ENCODE data around the gene HCFC1. TPM values are rescaled to one million over a fixed set of nuclear protein-coding genes. Genes with fewer than 3 reads are reported as not detected.
A peak's percentile ranks its signal among the peaks of the same experiment; 100 is the strongest.

Gene HCFC1
- polyA plus RNA-seq, 2 of the 4 experiments (the other 2 are of a cell fraction) = 4.4 to 33.3 TPM

GRCh38 chrX:153928846-153929245, 42.8 kb downstream of the HCFC1 start:
- no peak for DNase-seq (ENCODE audit: low read depth in 1 of 2, low spot score in 1 of 2)
- ATAC-seq = no peak
- POLR2A ChIA-PET = interaction anchor here (0.5 to 1.6 kb wide), 13 partner anchors 8 to 987 kb away, joined by 3 to 12 read pairs (median 4); partner anchors contain the start of genes HCFC1, IDH3G and SSR4
- peaks cover 23% of the 10 kb centered on the region for H3K4me1 ChIP-seq
- peak overlapping the region; percentile 70 for H3K4me2 ChIP-seq
- CTCF ChIA-PET = interaction anchor here (1.0 to 25.1 kb wide), 7 partner anchors 8 to 987 kb away, joined by 3 to 363 read pairs (median 5); partner anchors contain the start of genes PLXNB3 and RENBP
- no peak for FAIRE-seq
- peak overlapping the region; percentile 35 for H3K4me3 ChIP-seq
- H3K9me3 ChIP-seq = no peaks in the 10 kb centered on the region
- WGBS (ENCODE audit: missing lambda C conversion rate) = 51% methylated on average over 9 of the region's 9 CpGs
- TF ChIP-seq NPAS2 (CRISPR knock-in tag; IDR thresholded peaks at IDR 0.05; ENCODE audit: borderline replicate concordance) (no peak), GATA3 (IDR thresholded peaks at IDR 0.05; ENCODE audit: borderline replicate concordance) (no peak), MAFK (IDR thresholded peaks at IDR 0.05; ENCODE audit: partially characterized antibody) (no peak), POLR2AphosphoS2 (conservative IDR thresholded peaks at IDR 0.05; ENCODE audit: low read length) (no peak), HOXB5 (CRISPR knock-in tag; IDR thresholded peaks at IDR 0.05) (no peak), RCOR1 (IDR thresholded peaks at IDR 0.05; ENCODE audit: low read depth, low read length) (no peak), JUNB (IDR thresholded peaks at IDR 0.05) (no peak), CBX2 (IDR thresholded peaks at IDR 0.05; ENCODE audit: borderline replicate concordance, low read depth) (no peak), FOSL2 (IDR thresholded peaks at IDR 0.05) (no peak), FOSL2 (CRISPR knock-in tag; IDR thresholded peaks at IDR 0.05) (no peak), HES2 (IDR thresholded peaks at IDR 0.05) (no peak), ELK1 (IDR thresholded peaks at IDR 0.05; ENCODE audit: low read depth, low read length) (no peak), RNF2 (IDR thresholded peaks at IDR 0.05; ENCODE audit: borderline replicate concordance, low read depth) (no peak), ESRRA (IDR thresholded peaks at IDR 0.05; ENCODE audit: borderline replicate concordance, low read length) (no peak), RARB (CRISPR knock-in tag; IDR thresholded peaks at IDR 0.05) (no peak), NR3C1 (IDR thresholded peaks at IDR 0.05) (no peak)
- H3K27ac ChIP-seq = peak overlapping the region; percentile 65 to 84

DNA sequence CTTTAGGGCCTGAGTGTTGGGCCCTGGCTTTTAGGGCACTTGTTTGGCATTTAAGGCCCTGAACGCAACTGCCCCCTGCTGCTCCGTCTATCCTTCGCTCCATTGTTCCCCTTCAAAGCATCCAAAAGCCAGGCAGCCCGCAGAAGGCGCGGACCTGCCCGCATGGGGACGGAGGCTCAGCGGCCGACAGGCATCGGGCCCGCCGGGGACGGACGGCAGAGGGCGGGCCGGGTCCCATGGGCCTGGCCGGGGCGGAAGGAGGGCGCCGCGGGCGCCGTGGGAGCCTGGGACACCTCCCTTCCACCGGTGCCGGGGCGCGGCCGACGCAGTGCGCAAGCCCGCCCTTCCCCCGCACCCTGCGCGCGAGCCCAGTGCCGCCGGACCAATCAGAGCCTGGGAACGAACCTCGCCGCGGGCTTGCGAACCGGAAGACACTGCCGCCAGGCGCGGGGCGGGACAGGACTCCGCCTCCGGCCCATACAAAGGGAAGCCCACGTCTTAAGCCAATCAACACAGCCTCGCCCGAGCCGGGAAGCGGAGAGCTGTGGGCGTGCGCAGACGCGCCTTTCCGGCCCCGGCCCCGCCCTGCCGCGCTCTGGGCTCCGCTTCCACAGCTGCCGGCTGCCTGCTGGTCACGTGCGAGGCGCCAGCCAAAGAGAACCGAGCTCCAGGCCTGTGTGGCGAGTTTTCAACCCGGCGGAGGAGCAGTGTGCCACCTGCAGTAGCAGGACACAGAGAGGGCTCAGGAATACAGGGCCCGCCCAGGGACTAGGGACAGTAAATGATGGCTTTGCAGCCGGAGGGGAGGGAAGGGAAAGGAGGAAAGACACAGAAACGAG, 43.5 kb downstream of the HCFC1 start:
- FAIRE-seq = peak; percentile 97
- 3% methylated on average over 27 of the region's 76 CpGs for WGBS (ENCODE audit: missing lambda C conversion rate)
- Histone ChIP-seq H3K4me3 (peak overlapping the region; percentile 84), H3K4me1 (peaks cover 17% of the 10 kb centered on the region), H3K4me2 (peak overlapping the region; percentile 93), H3K9me3 (no peaks in the 10 kb centered on the region), H3K27ac (peak overlapping the region; percentile 96 to 99)
- peak; percentile 88 to 95 for ATAC-seq
- DNase-seq (ENCODE audit: low read depth in 1 of 2, low spot score in 1 of 2) = peak; percentile 98 to 99
- ChIA-PET POLR2A (interaction anchor here (0.5 to 1.6 kb wide), 15 partner anchors 8 to 987 kb away, joined by 3 to 12 read pairs (median 4); partner anchors contain the start of genes HCFC1, IDH3G and SSR4), CTCF (interaction anchor here (0.9 to 25.1 kb wide), 7 partner anchors 12 to 987 kb away, joined by 3 to 363 read pairs (median 5); partner anchors contain the start of gene RENBP)
- peak; percentile 62; the same call in 1 of the 2 replicates for TF ChIP-seq MAX (IDR thresholded peaks at IDR 0.05)
- TF ChIP-seq HES2 (IDR thresholded peaks at IDR 0.05) = no peak
- TF ChIP-seq GATA3 (IDR thresholded peaks at IDR 0.05; ENCODE audit: borderline replicate concordance) = peak; percentile 46; the same call in 1 of the 2 replicates
- no peak for TF ChIP-seq RFX5 (IDR thresholded peaks at IDR 0.05)
- peak; percentile 59 to 87; a peak in 4 of 5 replicates for TF ChIP-seq JUN (IDR thresholded peaks at IDR 0.05)
- no peak for TF ChIP-seq RNF2 (IDR thresholded peaks at IDR 0.05; ENCODE audit: borderline replicate concordance, low read depth)
- no peak for TF ChIP-seq NPAS2 (CRISPR knock-in tag; IDR thresholded peaks at IDR 0.05; ENCODE audit: borderline replicate concordance)
- no peak for TF ChIP-seq FOSL2 (IDR thresholded peaks at IDR 0.05)
- TF ChIP-seq FOSL2 (CRISPR knock-in tag; IDR thresholded peaks at IDR 0.05) = no peak; the same call in 1 of the 2 replicates
- TF ChIP-seq KDM5A (IDR thresholded peaks at IDR 0.05) = no peak
- 0 out of 2 replicates have a peak, but pooled peaks have one; percentile 20 for TF ChIP-seq TFCP2L1 (CRISPR knock-in tag; IDR thresholded peaks at IDR 0.05)
- peak; percentile 64; the same call in 2 of the 3 replicates for TF ChIP-seq BCL3 (IDR thresholded peaks at IDR 0.05)
- no peak for TF ChIP-seq HOXA7 (CRISPR knock-in tag; IDR thresholded peaks at IDR 0.05)
- TF ChIP-seq POLR2A (IDR thresholded peaks at IDR 0.05; ENCODE audit: low read length) = peak; percentile 50
- peak; percentile 85; the same call in 1 of the 2 replicates for TF ChIP-seq PHF8 (IDR thresholded peaks at IDR 0.05; ENCODE audit: borderline replicate concordance, low read depth)
- TF ChIP-seq PBX3 (IDR thresholded peaks at IDR 0.05) = peak; percentile 84
- TF ChIP-seq CHD2 (IDR thresholded peaks at IDR 0.05; ENCODE audit: low read length, partially characterized antibody) = peak; percentile 19
- TF ChIP-seq, protein P1, sequence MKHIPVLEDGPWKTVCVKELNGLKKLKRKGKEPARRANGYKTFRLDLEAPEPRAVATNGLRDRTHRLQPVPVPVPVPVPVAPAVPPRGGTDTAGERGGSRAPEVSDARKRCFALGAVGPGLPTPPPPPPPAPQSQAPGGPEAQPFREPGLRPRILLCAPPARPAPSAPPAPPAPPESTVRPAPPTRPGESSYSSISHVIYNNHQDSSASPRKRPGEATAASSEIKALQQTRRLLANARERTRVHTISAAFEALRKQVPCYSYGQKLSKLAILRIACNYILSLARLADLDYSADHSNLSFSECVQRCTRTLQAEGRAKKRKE (CRISPR knock-in tag; IDR thresholded peaks at IDR 0.05; ENCODE audit: low read depth) = no peak
- TF ChIP-seq, protein P2, sequence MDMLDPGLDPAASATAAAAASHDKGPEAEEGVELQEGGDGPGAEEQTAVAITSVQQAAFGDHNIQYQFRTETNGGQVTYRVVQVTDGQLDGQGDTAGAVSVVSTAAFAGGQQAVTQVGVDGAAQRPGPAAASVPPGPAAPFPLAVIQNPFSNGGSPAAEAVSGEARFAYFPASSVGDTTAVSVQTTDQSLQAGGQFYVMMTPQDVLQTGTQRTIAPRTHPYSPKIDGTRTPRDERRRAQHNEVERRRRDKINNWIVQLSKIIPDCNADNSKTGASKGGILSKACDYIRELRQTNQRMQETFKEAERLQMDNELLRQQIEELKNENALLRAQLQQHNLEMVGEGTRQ (IDR thresholded peaks at IDR 0.05) = peak; percentile 93
- TF ChIP-seq RCOR1 (IDR thresholded peaks at IDR 0.05; ENCODE audit: low read depth, low read length) = no peak

All from A549 (cell line).